Spleen (tissue), 11 donors: Measurements from ENCODE around the gene C9. TPM values are rescaled to one million over a fixed set of nuclear protein-coding genes. Genes with fewer than 3 reads are reported as not detected.
A peak's percentile ranks its signal among the peaks of the same experiment; 100 is the strongest.
"Not testable (repeated sequence)": the region's sequence is repeated elsewhere in the genome, so short reads cannot be mapped to it uniquely, and the experiment has no call there.

Source experiments
- DNase-seq: peaks from one replicate; pipeline ENCODE4 v3.0.0-alpha.2; 2020
- H3K27ac ChIP-seq, 8 donors: fragments of 200-600 bp; sonication (generic) in 7 of 8; 1 replicate in 4 of 8; 2 replicates in 4 of 8; pipeline versions ENCODE4 v1.5.0 to v1.8.0; 2016 to 2021; ENCODE audit warnings: inconsistent platforms in 4 of 8, mild to moderate bottlenecking in 4 of 8, moderate library complexity in 1 of 8
- H3K27me3 ChIP-seq, 7 donors: fragments of 200-600 bp; sonication (generic) in 6 of 7; replicated peaks in 1 of 7; 1 replicate in 4 of 7; 2 replicates in 3 of 7; pipeline versions ENCODE4 v1.5.0 to v1.8.0; 2016 to 2021; ENCODE audit warnings: inconsistent platforms in 3 of 7, mild to moderate bottlenecking in 1 of 7
- H3K36me3 ChIP-seq, 6 donors: fragments of 200-600 bp; sonication (generic) in 5 of 6; 1 replicate in 4 of 6; 2 replicates in 2 of 6; pipeline versions ENCODE4 v1.5.0 to v1.8.0; 2016 to 2021; ENCODE audit warnings: inconsistent platforms in 2 of 6
- H3K4me1 ChIP-seq, 6 donors: fragments of 200-600 bp; sonication (generic) in 5 of 6; 1 replicate in 3 of 6; 2 replicates in 3 of 6; pipeline versions ENCODE4 v1.5.0 to v1.8.0; 2016 to 2021; ENCODE audit warnings: inconsistent platforms in 3 of 6
- H3K4me3 ChIP-seq, 8 donors: fragments of 200-600 bp; sonication (generic) in 7 of 8; 1 replicate in 4 of 8; 2 replicates in 4 of 8; pipeline versions ENCODE4 v1.5.0 to v1.8.0; 2016 to 2021; ENCODE audit warnings: inconsistent platforms in 4 of 8, mild to moderate bottlenecking in 4 of 8, moderate library complexity in 2 of 8
- H3K9me3 ChIP-seq, 8 donors: fragments of 200-600 bp; sonication (generic) in 7 of 8; 1 replicate in 4 of 8; 2 replicates in 4 of 8; pipeline versions ENCODE4 v1.5.0 to v1.8.0; 2016 to 2021; ENCODE audit warnings: inconsistent platforms in 4 of 8
- POLR2A ChIP-seq, 3 donors: fragments of 450-650 bp; IDR thresholded peaks; one replicate each; pipeline ENCODE4 v1.5.1; 2017; ENCODE audit warnings: antibody characterized with exemption in 3 of 3, mild to moderate bottlenecking in 1 of 3
- POLR2AphosphoS5 ChIP-seq, 3 donors: sonication (generic); formaldehyde crosslinking; IDR thresholded peaks; one replicate each; pipeline ENCODE4 v1.5.1; 2017; ENCODE audit warnings: antibody characterized with exemption in 3 of 3
- WGBS, 5 donors: extraction: QIAGEN DNeasy Blood & Tissue Kit in 3 of 5; methylation state at CpG; one replicate each; pipeline versions ENCODE4 v1.1.5 to v1.1.7; 2013 to 2018; 5-methylcytosine and 5-hydroxymethylcytosine counted together
- intact Hi-C: fragments of 100-400 bp; cut with DNase I; formaldehyde crosslinking; loops from one replicate; pipeline ENCODE4 v1.15.0; 2023; ENCODE audit warnings: low total_unique reads
- polyA plus RNA-seq, 3 donors: library from polyadenylated mRNA; stranded (reverse); fragments of 200-250 nt; gene quantifications; one replicate each; pipeline ENCODE4 v1.2.1, GENCODE V29; 2013
- total RNA-seq, 7 donors: library from RNA; depleted of rRNA in 3 of 7; stranded (reverse); fragments of >200 nt in 3 of 7; fragmentation: NEBNext Ultra II Directional in 4 of 7; extraction: Animal tissue kit (Norgen Biotek cat#: 25700) in 4 of 7; gene quantifications; one replicate each; pipeline versions ENCODE4 v1.1.0 to v1.2.1, GENCODE V29; 2016 to 2021
- TF ChIP-seq, protein P1 (sequence below), 11 experiments: fragments of 200-600 bp in 7 of 11; fragments of 450-650 bp in 4 of 11; sonication (generic) in 4 of 11; IDR thresholded peaks in 8 of 11; conservative IDR thresholded peaks in 3 of 11; 1 replicate in 7 of 11; 2 replicates in 4 of 11; pipeline versions ENCODE4 v1.4.0 to v1.8.0; 2016 to 2021; ENCODE audit warnings: antibody characterized with exemption in 11 of 11, inconsistent platforms in 4 of 11, mild to moderate bottlenecking in 1 of 11
- donor health status: healthy with polysubstance abuse.
- donor health status: DM: no; HTN: no; CAD: no; lungs with moderate emphysema.
- donor health status: DM: no; HTN: no; CAD: no.
- donor health status: Bipolar disorder and iron deficiency.
- donor health status: healthy.
- donor health status: DM: no; HTN: no; CAD: no.
- donor health status: DM: yes; HTN: yes; CAD: no.

Gene C9
- total and polyA plus RNA-seq, 10 donors = 0.55 TPM; not detected in 9

DNA sequence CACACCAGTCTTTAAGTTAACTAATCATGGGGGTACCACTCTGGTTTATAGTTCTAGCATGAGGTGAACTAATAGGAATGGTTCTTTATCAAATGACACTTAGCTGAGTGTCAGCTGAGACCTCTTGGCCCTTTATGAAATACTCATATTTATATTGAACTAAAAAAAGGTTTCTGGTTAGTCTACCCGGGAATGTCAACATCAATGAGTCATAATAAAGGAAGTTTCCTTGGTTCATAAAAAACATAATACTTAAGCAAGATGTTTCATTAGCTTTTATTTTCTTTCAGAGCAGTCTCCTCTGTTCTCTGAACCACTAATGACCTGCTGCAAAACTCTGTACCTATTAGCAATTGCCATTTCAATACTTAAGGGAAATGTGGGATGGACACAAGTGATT lies 46.8 kb upstream of the C9 start:
- peak overlapping the region in 2 of 8 donors; percentile 15 to 22 for H3K27ac ChIP-seq
- H3K4me1 ChIP-seq = peaks cover 8 to 68% (median 23%) of the 10 kb centered on the region in 6 donors
- intact Hi-C loops = no loop called here

DNA sequence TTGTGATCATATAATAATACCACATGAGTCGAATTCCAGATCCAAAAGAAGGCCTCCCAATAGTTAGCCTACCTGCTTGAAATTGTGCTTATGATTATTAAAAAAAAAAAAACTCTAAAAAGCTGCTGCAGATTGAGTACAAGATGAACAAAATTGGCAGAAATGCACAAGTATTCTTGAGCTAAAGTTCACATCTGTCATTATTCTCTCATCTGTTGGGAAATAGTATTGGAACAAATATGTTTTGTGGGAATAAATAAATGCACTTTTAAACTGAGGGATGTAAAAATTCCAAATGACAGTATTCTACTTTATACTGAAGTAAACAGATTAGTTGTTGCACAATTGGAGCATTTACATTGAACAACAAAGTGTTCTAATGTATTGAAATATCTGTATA lies 44.7 kb upstream of the C9 start:
- DNase-seq = no peak
- peaks cover 8 to 71% (median 22%) of the 10 kb centered on the region in 6 donors for H3K4me1 ChIP-seq

More for the DNA sequence above, 46.8 kb upstream of the C9 start:
- peaks cover 0 to 13% (median 0%) of the 10 kb centered on the region in 6 donors for H3K36me3 ChIP-seq
- TF ChIP-seq, protein P1, sequence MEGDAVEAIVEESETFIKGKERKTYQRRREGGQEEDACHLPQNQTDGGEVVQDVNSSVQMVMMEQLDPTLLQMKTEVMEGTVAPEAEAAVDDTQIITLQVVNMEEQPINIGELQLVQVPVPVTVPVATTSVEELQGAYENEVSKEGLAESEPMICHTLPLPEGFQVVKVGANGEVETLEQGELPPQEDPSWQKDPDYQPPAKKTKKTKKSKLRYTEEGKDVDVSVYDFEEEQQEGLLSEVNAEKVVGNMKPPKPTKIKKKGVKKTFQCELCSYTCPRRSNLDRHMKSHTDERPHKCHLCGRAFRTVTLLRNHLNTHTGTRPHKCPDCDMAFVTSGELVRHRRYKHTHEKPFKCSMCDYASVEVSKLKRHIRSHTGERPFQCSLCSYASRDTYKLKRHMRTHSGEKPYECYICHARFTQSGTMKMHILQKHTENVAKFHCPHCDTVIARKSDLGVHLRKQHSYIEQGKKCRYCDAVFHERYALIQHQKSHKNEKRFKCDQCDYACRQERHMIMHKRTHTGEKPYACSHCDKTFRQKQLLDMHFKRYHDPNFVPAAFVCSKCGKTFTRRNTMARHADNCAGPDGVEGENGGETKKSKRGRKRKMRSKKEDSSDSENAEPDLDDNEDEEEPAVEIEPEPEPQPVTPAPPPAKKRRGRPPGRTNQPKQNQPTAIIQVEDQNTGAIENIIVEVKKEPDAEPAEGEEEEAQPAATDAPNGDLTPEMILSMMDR (IDR thresholded peaks at IDR 0.05 in 8 of 11, conservative IDR thresholded peaks at IDR 0.05 in 3 of 11) = no peak
- TF ChIP-seq POLR2AphosphoS5 (IDR thresholded peaks at IDR 0.05) (no peak), POLR2A (IDR thresholded peaks at IDR 0.05) (no peak)
- no peaks in the 10 kb centered on the region for H3K9me3 ChIP-seq
- 6 to 22% (median 12%) methylated on average over 1 of the region's 1 CpG for WGBS, 5 donors
- no peak for DNase-seq
- H3K27me3 ChIP-seq = no peaks in the 10 kb centered on the region
- H3K4me3 ChIP-seq = no peak overlapping the region

DNA sequence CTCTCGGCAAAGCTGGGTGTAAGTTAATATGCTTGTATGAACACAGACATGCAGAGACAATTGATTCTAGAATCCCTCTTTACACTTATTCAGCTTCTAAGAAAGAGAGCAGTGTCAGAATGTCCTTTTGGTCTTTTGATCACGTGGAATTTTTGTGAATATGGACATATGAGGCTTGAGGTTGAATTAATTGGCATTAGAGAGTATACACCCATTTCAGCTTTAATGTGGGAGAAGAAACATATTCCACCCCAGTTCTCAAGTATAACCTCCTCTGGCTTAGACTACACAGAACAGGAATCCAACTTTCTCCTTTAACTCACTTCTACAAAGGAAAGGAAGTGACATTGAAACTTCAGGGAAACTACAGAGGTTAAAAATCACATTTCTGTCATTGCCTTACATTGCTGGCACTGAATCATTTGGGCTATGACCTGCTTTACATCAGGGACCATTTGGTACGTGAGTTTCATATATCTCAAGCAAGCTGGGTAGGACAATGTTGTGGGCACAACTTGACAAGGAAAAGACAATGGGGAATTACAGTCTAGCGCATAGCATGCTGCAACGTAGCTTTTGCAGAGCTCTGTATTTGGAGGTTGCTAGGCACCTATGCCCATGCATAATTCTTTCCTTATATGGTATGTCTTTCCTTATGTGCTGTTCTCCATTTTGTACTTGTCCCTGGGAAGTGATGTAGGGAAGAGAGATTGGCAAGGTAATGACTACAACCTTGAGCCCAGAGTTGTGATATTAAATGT lies 41.0 kb upstream of the C9 start:
- intact Hi-C loops = no loop called here
- H3K9me3 ChIP-seq = no peaks in the 10 kb centered on the region
- TF ChIP-seq, protein P1 (IDR thresholded peaks at IDR 0.05 in 8 of 11, conservative IDR thresholded peaks at IDR 0.05 in 3 of 11) = no peak
- TF ChIP-seq POLR2AphosphoS5 (IDR thresholded peaks at IDR 0.05) = no peak
- no peak for TF ChIP-seq POLR2A (IDR thresholded peaks at IDR 0.05)
- no peak overlapping the region for H3K4me3 ChIP-seq
- peaks cover 0 to 65% (median 19%) of the 10 kb centered on the region in 6 donors for H3K4me1 ChIP-seq
- peaks cover 0 to 16% (median 0%) of the 10 kb centered on the region in 6 donors for H3K36me3 ChIP-seq
- no peak overlapping the region for H3K27ac ChIP-seq
- H3K27me3 ChIP-seq = no peaks in the 10 kb centered on the region
- 57 to 69% (median 63%) methylated on average over 5 of the region's 5 CpGs for WGBS, 5 donors
- DNase-seq = no peak

More for the DNA sequence above, 44.7 kb upstream of the C9 start:
- Histone ChIP-seq H3K9me3 (no peaks in the 10 kb centered on the region), H3K4me3 (no peak overlapping the region), H3K27ac (no peak overlapping the region), H3K36me3 (peaks cover 0 to 16% (median 0%) of the 10 kb centered on the region in 6 donors), H3K27me3 (no peaks in the 10 kb centered on the region)
- TF ChIP-seq POLR2A (IDR thresholded peaks at IDR 0.05) (no peak), POLR2AphosphoS5 (IDR thresholded peaks at IDR 0.05) (no peak)
- TF ChIP-seq, protein P1 (IDR thresholded peaks at IDR 0.05 in 8 of 11, conservative IDR thresholded peaks at IDR 0.05 in 3 of 11) = no peak
- intact Hi-C loops = no loop called here
- 63 to 84% (median 76%) methylated on average over 1 of the region's 1 CpG for WGBS, 5 donors

DNA sequence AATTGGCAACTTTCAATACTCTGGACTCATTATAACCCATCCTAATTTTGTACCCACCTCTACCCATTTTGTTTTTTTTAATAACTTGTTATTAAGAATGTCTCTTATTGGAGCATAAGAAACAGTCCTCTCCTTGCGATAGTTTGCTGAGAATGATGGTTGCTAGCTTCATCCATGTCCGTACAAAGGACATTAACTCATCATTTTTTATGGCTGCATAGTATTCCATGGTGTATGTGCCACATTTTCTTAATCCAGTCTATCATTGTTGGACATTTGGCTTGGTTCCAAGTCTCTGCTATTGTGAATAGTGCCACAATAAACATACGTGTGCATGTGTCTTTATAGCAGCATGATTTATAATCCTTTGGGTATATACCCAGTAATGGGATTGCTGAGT lies 39.5 kb upstream of the C9 start:
- 88 to 97% (median 94%) methylated on average over 3 of the region's 3 CpGs for WGBS, 5 donors
- H3K27ac ChIP-seq, H3K9me3 ChIP-seq, H3K27me3 ChIP-seq, intact Hi-C loops, DNase-seq, H3K4me3 ChIP-seq: not testable (repeated sequence)
- H3K4me1 ChIP-seq = peaks cover 11 to 71% (median 29%) of the 10 kb centered on the region in 6 donors
- H3K36me3 ChIP-seq = peaks cover 0 to 16% (median 0%) of the 10 kb centered on the region in 6 donors

DNA sequence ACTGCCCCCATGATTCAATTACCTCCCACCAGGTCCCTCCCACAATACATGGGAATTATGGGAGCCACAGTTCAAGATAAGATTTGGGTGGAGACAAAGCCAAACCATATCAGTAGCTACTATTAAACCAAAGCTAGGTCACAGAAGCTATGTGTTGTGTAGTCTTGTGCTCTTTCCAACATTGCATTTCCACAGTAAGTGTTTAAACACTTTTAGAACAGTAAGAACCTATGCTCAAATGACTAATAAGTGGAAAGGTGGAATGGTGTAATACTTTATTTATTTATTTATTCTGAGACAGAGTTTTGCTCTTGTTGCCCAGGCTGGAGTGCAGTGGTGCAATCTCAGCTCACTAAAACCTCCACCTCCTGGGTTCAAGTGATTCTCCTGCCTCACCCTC lies 37.8 kb upstream of the C9 start:
- intact Hi-C loops, H3K27me3 ChIP-seq, H3K4me3 ChIP-seq, H3K9me3 ChIP-seq, H3K36me3 ChIP-seq, DNase-seq: not testable (repeated sequence)
- Histone ChIP-seq H3K27ac (peak overlapping the region in 1 of 8 donors; percentile 21), H3K4me1 (peaks cover 12 to 68% (median 35%) of the 10 kb centered on the region in 6 donors)
